ENCODE measurements around the gene ADCY4.
A peak's percentile ranks its signal among the peaks of the same experiment; 100 is the strongest.
"Not testable (repeated sequence)": the region's sequence is repeated elsewhere in the genome, so short reads cannot be mapped to it uniquely, and the experiment has no call there.

ADCY4 gene

DNA sequence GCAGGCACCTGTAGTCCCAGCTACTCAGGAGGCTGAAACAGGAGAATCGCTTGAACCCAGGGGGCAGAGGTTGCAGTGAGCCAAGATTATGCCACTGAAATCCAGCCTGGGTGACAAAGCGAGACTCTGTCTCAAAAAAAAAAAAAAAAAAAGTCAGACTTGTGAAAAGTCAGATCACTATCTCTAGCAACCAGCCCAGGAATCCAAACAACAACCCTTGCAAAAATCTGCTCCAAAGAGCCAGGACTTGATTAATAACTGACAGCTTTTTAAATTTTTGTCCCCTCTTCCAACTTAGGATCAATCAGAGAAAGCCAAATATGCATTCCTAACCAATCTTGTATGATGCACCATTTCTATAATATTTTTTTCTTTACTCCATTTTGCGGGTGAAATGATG is 25.4 kb upstream of the ADCY4 start:
- DNase-seq (ENCODE audit: low read depth) = no peak
- H3K4me3 ChIP-seq (replicated peaks; ENCODE audit: low read depth, low read length) = no peak overlapping the region
- TF ChIP-seq CTCF (IDR thresholded peaks at IDR 0.05; ENCODE audit: low read length, missing control alignments) = no peak

- no peak for DNase-seq (ENCODE audit: low read depth)
- no peak overlapping the region for H3K4me3 ChIP-seq (replicated peaks; ENCODE audit: low read depth, low read length)
- TF ChIP-seq CTCF (IDR thresholded peaks at IDR 0.05; ENCODE audit: low read length, missing control alignments) = no peak
Observed at GRCh38 chr14:24356208-24356607, 21.3 kb upstream of the ADCY4 start.

DNA sequence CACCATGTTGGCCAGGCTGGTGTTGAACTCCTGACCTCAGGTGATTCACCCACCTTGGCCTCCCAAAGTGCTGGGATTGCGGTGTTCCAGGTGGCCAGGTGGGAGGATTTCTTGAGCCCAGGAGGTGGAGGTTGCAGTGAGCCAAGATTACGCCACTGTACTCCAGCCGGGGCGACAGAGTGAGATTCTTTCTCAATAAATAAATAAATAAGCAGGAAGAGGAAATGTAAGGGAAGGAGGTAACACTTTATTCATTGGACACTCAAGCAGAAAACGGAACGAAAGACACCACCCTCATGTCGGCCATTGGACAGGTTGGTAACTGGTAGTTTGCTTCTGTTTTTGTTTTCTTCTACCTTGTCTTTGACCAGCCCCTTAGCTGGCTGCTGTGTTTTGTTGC is 20.1 kb upstream of the ADCY4 start:
- no peak for DNase-seq (ENCODE audit: low read depth)
- TF ChIP-seq CTCF (IDR thresholded peaks at IDR 0.05; ENCODE audit: low read length, missing control alignments) = no peak
- H3K4me3 ChIP-seq (replicated peaks; ENCODE audit: low read depth, low read length) = no peak overlapping the region

GRCh38 chr14:24354482-24354825 is 19.6 kb upstream of the ADCY4 start:
- not testable (repeated sequence) for H3K4me3 ChIP-seq (replicated peaks; ENCODE audit: low read depth, low read length); DNase-seq (ENCODE audit: low read depth)

- TF ChIP-seq CTCF (IDR thresholded peaks at IDR 0.05; ENCODE audit: low read length, missing control alignments) = no peak
- no peak overlapping the region for H3K4me3 ChIP-seq (replicated peaks; ENCODE audit: low read depth, low read length)
- peak; percentile 63 for DNase-seq (ENCODE audit: low read depth)
Observed at GRCh38 chr14:24353559-24354481, 18.9 kb upstream of the ADCY4 start.

- H3K4me3 ChIP-seq (replicated peaks; ENCODE audit: low read depth, low read length) = no peak overlapping the region
- no peak for TF ChIP-seq CTCF (IDR thresholded peaks at IDR 0.05; ENCODE audit: low read length, missing control alignments)
- peak; percentile 41 for DNase-seq (ENCODE audit: low read depth)
Observed at GRCh38 chr14:24351517-24351916, 16.6 kb upstream of the ADCY4 start.

DNA sequence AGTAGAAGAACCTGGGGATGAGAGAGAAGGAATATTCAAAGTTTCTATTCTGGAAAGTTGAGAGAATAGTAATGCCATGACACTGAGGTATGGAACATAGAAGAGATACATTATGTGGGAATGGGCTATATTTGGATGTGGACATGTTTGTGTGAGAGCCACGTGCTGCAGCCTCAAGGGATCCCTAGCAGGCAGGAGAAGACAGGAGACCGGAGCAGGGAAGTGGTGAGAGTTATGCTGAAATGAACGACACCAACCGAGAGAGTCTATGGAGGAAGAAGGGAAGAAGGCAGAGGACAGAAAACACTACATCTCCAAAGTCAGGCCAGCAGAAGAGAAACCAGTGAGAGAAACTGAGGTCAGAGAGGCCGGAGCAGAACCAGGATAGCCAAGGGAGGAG is 14.9 kb upstream of the ADCY4 start:
- no peak overlapping the region for H3K4me3 ChIP-seq (replicated peaks; ENCODE audit: low read depth, low read length)
- DNase-seq (ENCODE audit: low read depth) = no peak
- no peak for TF ChIP-seq CTCF (IDR thresholded peaks at IDR 0.05; ENCODE audit: low read length, missing control alignments)
